GM12878 (cell line): Measurements from ENCODE around the gene STPG3.

Experiments used
- BRCA1 ChIP-seq: IDR thresholded peaks from 2 replicates; pipeline ENCODE4 v1.6.1; 2011; ENCODE audit warnings: low read depth, low read length, improper control_type of control experiment
- HCFC1 ChIP-seq: fragments of 150-350 bp; IDR thresholded peaks from 2 replicates; pipeline ENCODE4 v1.6.1; 2014; ENCODE audit warnings: low read length
- POLR2AphosphoS2 ChIP-seq: IDR thresholded peaks from 2 replicates; pipeline ENCODE4 v1.6.1; 2011; ENCODE audit warnings: low read depth, mild to moderate bottlenecking, low read length, improper control_type of control experiment, moderate library complexity
- RCOR1 ChIP-seq: conservative IDR thresholded peaks from 2 replicates; pipeline ENCODE4 v1.6.1; 2012; ENCODE audit warnings: low read depth, low read length, improper control_type of control experiment
- SMC3 ChIP-seq: IDR thresholded peaks from 2 replicates; pipeline ENCODE4 v1.6.1; 2011; ENCODE audit warnings: low read length, improper control_type of control experiment, borderline replicate concordance
- TCF7 ChIP-seq: IDR thresholded peaks from 2 replicates; pipeline ENCODE4 v1.6.1; 2014; ENCODE audit warnings: antibody characterized with exemption, borderline replicate concordance
- ZNF207 ChIP-seq: fragments of 450-650 bp; IDR thresholded peaks from 2 replicates; pipeline ENCODE4 v1.6.1; 2014; ENCODE audit warnings: antibody characterized with exemption, mild to moderate bottlenecking, borderline replicate concordance

DNA sequence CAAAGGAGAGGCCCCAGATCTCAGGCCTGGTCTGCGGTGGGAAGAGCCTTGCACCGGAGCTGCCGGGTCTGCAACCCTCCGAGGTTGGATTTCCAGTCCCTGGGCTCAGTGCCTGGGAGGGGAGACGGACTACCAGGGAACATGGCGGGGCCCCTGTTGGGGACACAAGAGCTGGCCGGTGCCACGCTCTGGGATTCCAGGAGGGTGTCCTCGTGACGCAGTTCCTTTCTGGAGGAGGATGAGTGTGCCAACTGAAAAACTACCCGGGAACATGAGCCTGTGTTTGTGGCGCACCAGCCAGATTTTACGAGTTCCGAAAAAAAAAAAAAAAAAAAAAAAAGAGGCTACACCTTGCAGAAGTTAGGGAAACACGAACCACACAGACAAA lies 42.0 kb downstream of the STPG3 start:
- TF ChIP-seq RCOR1 (no peak), TCF7 (no peak), HCFC1 (no peak), SMC3 (no peak), BRCA1 (no peak), ZNF207 (no peak), POLR2AphosphoS2 (no peak)
